ENCODE data around the gene CAPN12. TPM values are rescaled to one million over a fixed set of nuclear protein-coding genes. Genes with fewer than 3 reads are reported as not detected.

Gene CAPN12
- total RNA-seq, 2 donors from 2014 or later: 5.2 to 5.7 TPM

DNA sequence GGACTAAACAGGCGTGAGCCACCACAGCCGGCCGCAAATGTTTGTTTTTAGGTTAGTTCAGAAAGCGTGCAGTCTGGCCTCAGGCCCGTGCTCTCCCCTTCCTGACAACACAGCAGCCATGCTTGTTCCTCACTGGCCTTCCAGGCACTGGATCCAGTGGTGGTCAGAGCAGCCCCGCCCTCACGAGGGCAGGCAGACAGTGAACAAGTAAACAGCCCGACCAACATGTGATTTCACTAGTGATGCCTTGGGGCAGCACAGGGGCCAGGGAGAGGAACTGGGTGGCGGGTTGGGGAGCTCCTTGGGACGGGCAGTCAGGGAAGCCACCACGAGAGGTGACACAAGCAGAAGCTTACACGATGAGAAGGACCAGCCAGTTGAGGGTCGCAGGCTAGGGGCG lies 40.8 kb downstream of the CAPN12 start:
- TF ChIP-seq, protein P1, sequence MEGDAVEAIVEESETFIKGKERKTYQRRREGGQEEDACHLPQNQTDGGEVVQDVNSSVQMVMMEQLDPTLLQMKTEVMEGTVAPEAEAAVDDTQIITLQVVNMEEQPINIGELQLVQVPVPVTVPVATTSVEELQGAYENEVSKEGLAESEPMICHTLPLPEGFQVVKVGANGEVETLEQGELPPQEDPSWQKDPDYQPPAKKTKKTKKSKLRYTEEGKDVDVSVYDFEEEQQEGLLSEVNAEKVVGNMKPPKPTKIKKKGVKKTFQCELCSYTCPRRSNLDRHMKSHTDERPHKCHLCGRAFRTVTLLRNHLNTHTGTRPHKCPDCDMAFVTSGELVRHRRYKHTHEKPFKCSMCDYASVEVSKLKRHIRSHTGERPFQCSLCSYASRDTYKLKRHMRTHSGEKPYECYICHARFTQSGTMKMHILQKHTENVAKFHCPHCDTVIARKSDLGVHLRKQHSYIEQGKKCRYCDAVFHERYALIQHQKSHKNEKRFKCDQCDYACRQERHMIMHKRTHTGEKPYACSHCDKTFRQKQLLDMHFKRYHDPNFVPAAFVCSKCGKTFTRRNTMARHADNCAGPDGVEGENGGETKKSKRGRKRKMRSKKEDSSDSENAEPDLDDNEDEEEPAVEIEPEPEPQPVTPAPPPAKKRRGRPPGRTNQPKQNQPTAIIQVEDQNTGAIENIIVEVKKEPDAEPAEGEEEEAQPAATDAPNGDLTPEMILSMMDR (IDR thresholded peaks at IDR 0.05): no peak
- intact Hi-C loops (cut with DNase I): no loop called here
- Histone ChIP-seq H3K27me3 (no peaks in the 10 kb centered on the region), H3K4me3 (no peak overlapping the region), H3K9me3 (no peaks in the 10 kb centered on the region), H3K36me3 (peaks cover 36% of the 10 kb centered on the region), H3K9ac (ENCODE audit: low read depth in 2 of 2, low read length in 2 of 2) (no peak overlapping the region), H3K4me1 (no peaks in the 10 kb centered on the region), H3K27ac (no peak overlapping the region)
- DNase-seq: no peak

DNA sequence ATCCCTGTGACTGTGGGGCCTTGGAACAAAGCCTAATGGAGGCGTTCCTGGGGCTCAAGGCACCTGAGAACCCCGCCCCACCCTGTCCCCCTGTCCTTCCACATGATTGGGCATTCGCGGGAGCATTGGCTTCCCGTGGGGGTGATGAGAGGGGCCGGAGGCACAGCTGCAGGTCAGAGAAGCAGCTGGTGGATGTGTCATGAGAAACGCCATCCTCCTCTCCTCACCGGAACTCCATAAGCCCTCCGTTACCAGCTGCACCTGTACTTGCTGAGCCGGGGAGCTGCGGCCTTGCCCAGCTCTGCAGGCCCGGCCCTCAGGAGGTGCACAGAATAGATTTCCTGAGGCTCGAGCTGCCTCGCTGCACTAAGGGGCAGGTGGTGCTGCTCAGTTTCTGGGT lies 42.0 kb downstream of the CAPN12 start:
- no peaks in the 10 kb centered on the region for H3K9me3 ChIP-seq
- peak overlapping the region in 1 of 2 donors; percentile 7 for H3K9ac ChIP-seq (ENCODE audit: low read depth in 2 of 2, low read length in 2 of 2)
- no peaks in the 10 kb centered on the region for H3K27me3 ChIP-seq
- H3K27ac ChIP-seq: peak overlapping the region; percentile 38
- no peak for DNase-seq
- H3K4me1 ChIP-seq: peaks cover 4% of the 10 kb centered on the region
- intact Hi-C loops (cut with DNase I): no loop called here
- no peak overlapping the region for H3K4me3 ChIP-seq
- TF ChIP-seq, protein P1 (IDR thresholded peaks at IDR 0.05): no peak
- H3K36me3 ChIP-seq: peaks cover 27% of the 10 kb centered on the region

DNA sequence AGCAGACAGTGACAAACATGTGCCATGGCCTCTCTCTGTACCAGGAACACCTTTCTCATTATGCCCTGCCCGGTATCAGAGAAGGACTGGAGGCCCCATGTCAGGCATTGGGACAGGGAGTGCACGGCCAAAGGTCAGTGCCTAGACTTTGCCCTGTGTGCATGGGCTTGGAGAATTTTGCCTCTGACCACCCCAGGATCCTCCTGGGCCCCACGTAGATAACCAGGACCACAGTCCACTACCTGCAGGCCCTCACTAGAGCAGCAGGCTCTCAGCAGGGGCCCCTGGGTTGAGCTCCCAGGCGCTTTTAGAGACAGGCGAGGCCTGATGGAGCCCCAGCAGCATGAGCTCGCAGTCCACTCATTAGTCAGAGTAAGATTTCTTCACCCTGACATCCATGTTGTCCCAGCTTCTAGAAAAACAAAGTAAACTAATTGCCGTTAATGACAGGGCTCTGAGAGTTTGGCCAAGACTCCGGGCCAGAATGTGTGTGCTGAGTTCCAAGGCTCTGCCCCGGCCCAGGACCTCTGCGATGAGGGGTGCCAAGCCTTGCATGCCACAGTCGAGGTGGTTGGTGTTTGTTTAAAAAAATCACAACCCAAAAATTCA lies 42.7 kb downstream of the CAPN12 start:
- intact Hi-C loops (cut with DNase I): no loop called here
- H3K27me3 ChIP-seq: no peaks in the 10 kb centered on the region
- TF ChIP-seq, protein P1 (IDR thresholded peaks at IDR 0.05): no peak
- no peak overlapping the region for H3K4me3 ChIP-seq
- peaks cover 27% of the 10 kb centered on the region for H3K36me3 ChIP-seq
- H3K27ac ChIP-seq: peak overlapping the region; percentile 38
- H3K4me1 ChIP-seq: peaks cover 4% of the 10 kb centered on the region
- peak; percentile 60 for DNase-seq
- no peaks in the 10 kb centered on the region for H3K9me3 ChIP-seq
- H3K9ac ChIP-seq (ENCODE audit: low read depth in 2 of 2, low read length in 2 of 2): peak overlapping the region; percentile 7 to 14

DNA sequence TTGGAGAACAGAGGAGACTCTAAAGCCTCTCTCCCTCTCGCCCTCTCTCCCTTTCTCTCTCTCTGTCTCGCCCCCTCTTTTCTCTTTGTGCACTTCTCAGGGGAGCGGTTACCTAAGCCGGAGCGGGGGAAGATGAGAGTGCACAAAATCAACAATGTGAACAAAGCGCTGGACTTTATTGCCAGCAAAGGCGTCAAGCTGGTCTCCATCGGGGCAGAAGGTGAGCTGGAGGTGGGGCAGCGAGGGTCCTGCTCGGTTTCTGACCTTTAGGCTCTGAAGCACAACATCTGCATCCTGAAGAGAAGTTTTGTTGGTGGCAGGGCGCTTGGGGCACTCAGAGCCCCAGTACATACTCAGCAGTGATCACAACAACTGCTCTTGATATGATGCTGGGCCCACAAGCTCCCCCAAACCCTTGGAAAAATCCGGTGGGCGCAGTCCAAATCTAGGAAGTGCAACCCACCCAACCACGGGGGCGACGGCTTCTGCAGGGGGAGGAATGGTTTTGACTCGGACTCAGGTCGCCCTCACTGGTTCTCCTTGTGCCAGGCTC lies 43.3 kb downstream of the CAPN12 start:
- intact Hi-C loops (cut with DNase I): no loop called here
- H3K4me1 ChIP-seq: peaks cover 4% of the 10 kb centered on the region
- H3K9me3 ChIP-seq: no peaks in the 10 kb centered on the region
- no peak for DNase-seq
- H3K27ac ChIP-seq: peak overlapping the region; percentile 38
- TF ChIP-seq, protein P1 (IDR thresholded peaks at IDR 0.05): no peak
- H3K9ac ChIP-seq (ENCODE audit: low read depth in 2 of 2, low read length in 2 of 2): peak overlapping the region; percentile 7 to 14
- no peak overlapping the region for H3K4me3 ChIP-seq
- no peaks in the 10 kb centered on the region for H3K27me3 ChIP-seq
- peaks cover 23% of the 10 kb centered on the region for H3K36me3 ChIP-seq

DNA sequence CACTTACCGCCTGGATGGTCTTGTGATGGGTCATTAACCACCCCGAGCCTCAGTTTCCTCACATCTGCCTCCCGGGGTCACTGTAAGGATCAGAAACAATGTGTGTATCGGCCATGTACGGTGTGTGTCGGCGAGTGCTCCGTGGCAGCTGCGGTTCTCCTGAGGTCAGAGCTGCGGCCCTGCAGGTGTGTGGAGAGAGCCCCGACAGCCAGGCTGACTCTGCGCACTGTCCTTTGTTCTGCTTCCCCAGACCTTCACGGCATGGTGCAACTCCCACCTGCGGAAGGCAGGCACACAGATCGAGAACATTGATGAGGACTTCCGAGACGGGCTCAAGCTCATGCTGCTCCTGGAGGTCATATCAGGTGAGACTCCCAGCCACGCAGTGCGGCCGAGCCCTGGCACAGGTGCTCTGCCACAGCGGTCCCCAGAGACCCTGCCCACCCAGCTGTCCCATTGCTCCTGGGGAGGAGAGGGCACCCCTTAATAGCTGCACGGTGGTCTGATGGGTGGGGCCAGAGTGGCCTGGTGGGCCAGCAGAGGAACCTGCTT lies 43.8 kb downstream of the CAPN12 start:
- peak overlapping the region in 1 of 2 donors; percentile 7 for H3K9ac ChIP-seq (ENCODE audit: low read depth in 2 of 2, low read length in 2 of 2)
- no peaks in the 10 kb centered on the region for H3K9me3 ChIP-seq
- H3K36me3 ChIP-seq: peaks cover 18% of the 10 kb centered on the region
- peak overlapping the region; percentile 38 for H3K27ac ChIP-seq
- intact Hi-C loops (cut with DNase I): no loop called here
- H3K4me1 ChIP-seq: peaks cover 4% of the 10 kb centered on the region
- TF ChIP-seq, protein P1 (IDR thresholded peaks at IDR 0.05): no peak
- no peak overlapping the region for H3K4me3 ChIP-seq
- H3K27me3 ChIP-seq: no peaks in the 10 kb centered on the region
- no peak for DNase-seq
